ENCODE data around the gene ATP7B.

- TF ChIP-seq REST (IDR thresholded peaks at IDR 0.05; ENCODE audit: insufficient replicate concordance, low read depth) (no peak), CTCF (IDR thresholded peaks at IDR 0.05; ENCODE audit: insufficient read depth, low read length) (no peak), POLR2AphosphoS5 (IDR thresholded peaks at IDR 0.05; ENCODE audit: low read depth) (no peak), GABPA (IDR thresholded peaks at IDR 0.05; ENCODE audit: low read depth) (no peak), SPI1 (IDR thresholded peaks at IDR 0.05; ENCODE audit: borderline replicate concordance, low read depth) (no peak)
These were observed 108.5 kb downstream of the ATP7B start for GRCh38 chr13:51902776-51903175.
